Gastrocnemius medialis (tissue), 4 donors: ENCODE results near the gene MYRF.

ENCODE experiments used
- CTCF ChIP-seq, 5 experiments: fragments of 450-650 bp in 3 of 5; fragments of 200-600 bp in 2 of 5; sonication (generic) in 2 of 5; IDR thresholded peaks in 4 of 5; conservative IDR thresholded peaks in 1 of 5; 1 replicate in 4 of 5; 2 replicates in 1 of 5; pipeline ENCODE4 v1.5.1; 2016 to 2019; ENCODE audit warnings: antibody characterized with exemption in 5 of 5, mild to moderate bottlenecking in 3 of 5, moderate library complexity in 3 of 5
- POLR2A ChIP-seq, 2 donors: fragments of 450-650 bp; IDR thresholded peaks; one replicate each; pipeline ENCODE4 v1.6.1; 2017; ENCODE audit warnings: antibody characterized with exemption in 2 of 2, mild to moderate bottlenecking in 2 of 2, moderate library complexity in 2 of 2

DNA sequence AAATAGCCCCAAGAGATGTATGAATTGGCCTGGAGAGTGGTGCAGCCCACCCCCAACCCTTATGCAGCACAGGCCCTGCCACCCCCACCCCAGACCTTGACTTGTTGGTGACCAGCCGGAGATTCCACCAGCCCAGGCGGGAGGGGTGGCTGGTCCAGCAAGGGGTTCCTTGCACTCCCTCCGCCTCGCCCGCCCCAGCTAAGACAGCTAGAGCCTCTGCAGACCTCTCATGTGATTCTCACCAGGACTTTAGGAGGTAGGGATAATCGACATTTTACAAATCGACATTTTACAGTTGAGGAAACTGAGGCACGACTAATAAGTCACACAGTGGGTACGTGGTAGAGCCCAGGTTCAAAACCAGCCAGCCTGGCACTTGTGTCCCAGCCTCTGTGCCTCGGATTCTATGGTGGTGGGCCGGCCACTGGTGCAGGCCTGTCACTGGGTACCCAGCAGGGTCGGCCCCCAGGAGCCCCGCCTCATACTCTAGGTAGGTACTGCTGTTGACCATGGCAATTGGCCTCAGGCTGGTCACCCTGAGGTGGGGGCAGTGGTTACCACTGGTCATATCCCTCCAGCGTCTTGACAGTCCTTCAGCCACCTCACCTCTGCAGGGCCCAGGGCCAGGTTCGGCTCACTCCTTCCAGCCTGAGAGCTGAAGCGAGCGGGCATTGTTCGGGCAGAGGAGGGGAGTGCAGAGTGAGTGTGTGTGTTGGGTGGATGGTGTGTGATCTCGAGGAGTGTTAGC lies 35.0 kb upstream of the MYRF start:
- no peak for TF ChIP-seq POLR2A (IDR thresholded peaks at IDR 0.05)
- no peak for TF ChIP-seq CTCF (IDR thresholded peaks at IDR 0.05 in 4 of 5, conservative IDR thresholded peaks at IDR 0.05 in 1 of 5)
